NCI-H1417 treated with DMSO at 0.1 percent for 48 hours (cell line): ENCODE results near the gene HEMK1.

Experiments
- DNase-seq: peaks from one replicate; lab custom pipeline; 2025; lab: John Stamatoyannopoulos, UW

The HEMK1 gene

GRCh38 chr3:50616770-50617095 lies 47.4 kb downstream of the HEMK1 start:
- DNase-seq: no peak

- DNase-seq: no peak
Observed at GRCh38 chr3:50617096-50617791, 47.9 kb downstream of the HEMK1 start, which contains the start of gene MAPKAPK3. MAPKAPK3 (plus strand) TSS chr3:50617151; CDS start chr3:50617566, 415 bp downstream.

- no peak for DNase-seq
Observed at GRCh38 chr3:50617911-50618481, 48.7 kb downstream of the HEMK1 start.

GRCh38 chr3:50620420-50620819 lies 51.1 kb downstream of the HEMK1 start:
- DNase-seq: no peak

- DNase-seq: no peak
Observed at GRCh38 chr3:50620820-50621219, 51.5 kb downstream of the HEMK1 start.

- no peak for DNase-seq
Observed at GRCh38 chr3:50622881-50623280, 53.6 kb downstream of the HEMK1 start.

- DNase-seq: no peak
Observed at GRCh38 chr3:50623840-50624474, 54.6 kb downstream of the HEMK1 start.

GRCh38 chr3:50624634-50625033 lies 55.3 kb downstream of the HEMK1 start:
- DNase-seq: no peak

- no peak for DNase-seq
Observed at GRCh38 chr3:50625231-50626182, 56.2 kb downstream of the HEMK1 start.

- no peak for DNase-seq
Observed at GRCh38 chr3:50626401-50626800, 57.1 kb downstream of the HEMK1 start.

- no peak for DNase-seq
Observed at GRCh38 chr3:50627407-50628051, 58.2 kb downstream of the HEMK1 start.

- DNase-seq: no peak
Observed at GRCh38 chr3:50628601-50629000, 59.3 kb downstream of the HEMK1 start.

GRCh38 chr3:50630394-50630793 lies 61.1 kb downstream of the HEMK1 start:
- DNase-seq: no peak

- no peak for DNase-seq
Observed at GRCh38 chr3:50630877-50631276, 61.6 kb downstream of the HEMK1 start.

GRCh38 chr3:50632450-50632849 lies 63.1 kb downstream of the HEMK1 start:
- DNase-seq: no peak

GRCh38 chr3:50633230-50633790 lies 64.0 kb downstream of the HEMK1 start:
- DNase-seq: no peak

GRCh38 chr3:50635066-50635465 lies 65.7 kb downstream of the HEMK1 start:
- DNase-seq: no peak

GRCh38 chr3:50637011-50637410 lies 67.7 kb downstream of the HEMK1 start:
- DNase-seq: no peak

- no peak for DNase-seq
Observed at GRCh38 chr3:50637945-50638344, 68.6 kb downstream of the HEMK1 start.

GRCh38 chr3:50639055-50639494 lies 69.8 kb downstream of the HEMK1 start:
- no peak for DNase-seq

- DNase-seq: no peak
Observed at GRCh38 chr3:50642382-50642781, 73.1 kb downstream of the HEMK1 start.
